ENCODE data around the gene PPP1R17.

GRCh38 chr7:31647511-31647910 lies 39.5 kb upstream of the PPP1R17 start:
- no peak for TF ChIP-seq CTCF (IDR thresholded peaks at IDR 0.05)
- no peak for TF ChIP-seq ZFX (IDR thresholded peaks at IDR 0.05; ENCODE audit: borderline replicate concordance)

Data from 22Rv1 (cell line).